Frontal cortex (tissue), 4 donors: ENCODE results near the gene CREB3L4. TPM values are rescaled to one million over a fixed set of nuclear protein-coding genes. Genes with fewer than 3 reads are reported as not detected.

Experiments used
- DNase-seq, 2 donors: peaks; one replicate each; pipeline ENCODE4 v3.0.0; 2012; ENCODE audit warnings: low spot score in 2 of 2
- FAIRE-seq: peaks from 2 replicates; lab custom pipeline; 2012; peaks lifted over from hg19 to GRCh38; lab: Jason Lieb, UNC
- total RNA-seq: library from RNA; depleted of rRNA; stranded (reverse); fragments of >200 nt; gene quantifications from one replicate; pipeline ENCODE4 v1.2.3, GENCODE V29; 2014
- donor health status: control.
- donor health status: control.
- donor health status: control.

CREB3L4 gene
- 7.7 TPM for total RNA-seq

- DNase-seq: peak; percentile 80 to 89
- no peak for FAIRE-seq
Observed at GRCh38 chr1:153967107-153967999, at the start of gene CREB3L4. TSS of gene CREB3L4 (plus strand) at chr1:153967902. CDS start at chr1:153968526, 624 bp downstream.

- peak in 1 of 2 donors; percentile 13 for DNase-seq
- FAIRE-seq: no peak
Observed at GRCh38 chr1:153919876-153920852, 47.5 kb upstream of the CREB3L4 start.

- peak in 1 of 2 donors; percentile 5 for DNase-seq
- no peak for FAIRE-seq
Observed at GRCh38 chr1:153921080-153921802, 46.5 kb upstream of the CREB3L4 start.

- DNase-seq (no peak), FAIRE-seq (no peak)
Observed at GRCh38 chr1:153921803-153922075, 46.0 kb upstream of the CREB3L4 start.

GRCh38 chr1:153922076-153922971 lies 45.4 kb upstream of the CREB3L4 start:
- DNase-seq (peak in 1 of 2 donors; percentile 62), FAIRE-seq (no peak)

GRCh38 chr1:153922972-153923925 lies 44.5 kb upstream of the CREB3L4 start, which contains the start of gene GATAD2B:
TSS of gene GATAD2B (minus strand) at chr1:153922972. CDS start at chr1:153828347, 94,625 bp downstream.
- DNase-seq: peak; percentile 96 to 98

GRCh38 chr1:153926405-153926804 lies 41.3 kb upstream of the CREB3L4 start:
- no peak for FAIRE-seq
- no peak for DNase-seq

More at GRCh38 chr1:153922972-153923925, 44.5 kb upstream of the CREB3L4 start, which contains the start of gene GATAD2B:
- no peak for FAIRE-seq

- no peak for FAIRE-seq
- DNase-seq: peak in 1 of 2 donors; percentile 5
Observed at GRCh38 chr1:153928245-153928644, 39.5 kb upstream of the CREB3L4 start.

- DNase-seq: peak; percentile 66 to 75
- no peak for FAIRE-seq
Observed at GRCh38 chr1:153928791-153929341, 38.8 kb upstream of the CREB3L4 start.

GRCh38 chr1:153929426-153929825 lies 38.3 kb upstream of the CREB3L4 start:
- FAIRE-seq (no peak), DNase-seq (no peak)

GRCh38 chr1:153929981-153930948 lies 37.4 kb upstream of the CREB3L4 start:
- no peak for FAIRE-seq
- no peak for DNase-seq

GRCh38 chr1:153932156-153933131 lies 35.3 kb upstream of the CREB3L4 start:
- no peak for FAIRE-seq

GRCh38 chr1:153933430-153933829 lies 34.3 kb upstream of the CREB3L4 start:
- FAIRE-seq: no peak
- no peak for DNase-seq

More at GRCh38 chr1:153932156-153933131, 35.3 kb upstream of the CREB3L4 start:
- DNase-seq: no peak

- FAIRE-seq (no peak), DNase-seq (no peak)
Observed at GRCh38 chr1:153933955-153934354, 33.7 kb upstream of the CREB3L4 start.

- DNase-seq (no peak), FAIRE-seq (no peak)
Observed at GRCh38 chr1:153934746-153935145, 33.0 kb upstream of the CREB3L4 start.
